ENCODE results near the gene EIF2B1.

Gene EIF2B1

GRCh38 chr12:123643911-123644310, 10.4 kb upstream of the EIF2B1 start:
- DNase-seq = no peak
- Histone ChIP-seq H3K27ac (no peak overlapping the region), H3K36me3 (peaks cover 10% of the 10 kb centered on the region), H3K9me3 (ENCODE audit: severe bottlenecking) (no peaks in the 10 kb centered on the region), H3K4me3 (ENCODE audit: low read depth, low read length) (no peak overlapping the region), H3K27me3 (ENCODE audit: insufficient read depth, low read depth, severe bottlenecking) (no peaks in the 10 kb centered on the region)
- no peak for TF ChIP-seq CTCF (IDR thresholded peaks at IDR 0.05; ENCODE audit: low read depth, low read length)

- Histone ChIP-seq H3K27me3 (ENCODE audit: insufficient read depth, low read depth, severe bottlenecking) (no peaks in the 10 kb centered on the region), H3K27ac (peak overlapping the region; percentile 84), H3K9me3 (ENCODE audit: severe bottlenecking) (no peaks in the 10 kb centered on the region), H3K4me3 (ENCODE audit: low read depth, low read length) (peak overlapping the region; percentile 100), H3K36me3 (peaks cover 26% of the 10 kb centered on the region)
- no peak for DNase-seq
- no peak for TF ChIP-seq CTCF (IDR thresholded peaks at IDR 0.05; ENCODE audit: low read depth, low read length)
Measured at GRCh38 chr12:123634142-123634561, 666 bp upstream of the EIF2B1 start.

GRCh38 chr12:123621619-123622530, 11.6 kb downstream of the EIF2B1 start:
- Histone ChIP-seq H3K9me3 (ENCODE audit: severe bottlenecking) (no peaks in the 10 kb centered on the region), H3K36me3 (peaks cover 92% of the 10 kb centered on the region), H3K27me3 (ENCODE audit: insufficient read depth, low read depth, severe bottlenecking) (no peaks in the 10 kb centered on the region), H3K4me3 (ENCODE audit: low read depth, low read length) (no peak overlapping the region), H3K27ac (no peak overlapping the region)
- no peak for DNase-seq
- no peak for TF ChIP-seq CTCF (IDR thresholded peaks at IDR 0.05; ENCODE audit: low read depth, low read length)

GRCh38 chr12:123621101-123621500, 12.4 kb downstream of the EIF2B1 start:
- H3K9me3 ChIP-seq (ENCODE audit: severe bottlenecking) = no peaks in the 10 kb centered on the region
- no peaks in the 10 kb centered on the region for H3K27me3 ChIP-seq (ENCODE audit: insufficient read depth, low read depth, severe bottlenecking)
- H3K27ac ChIP-seq = no peak overlapping the region
- no peak for TF ChIP-seq CTCF (IDR thresholded peaks at IDR 0.05; ENCODE audit: low read depth, low read length)
- no peak for DNase-seq
- no peak overlapping the region for H3K4me3 ChIP-seq (ENCODE audit: low read depth, low read length)
- peaks cover 92% of the 10 kb centered on the region for H3K36me3 ChIP-seq

- Histone ChIP-seq H3K36me3 (peaks cover 94% of the 10 kb centered on the region), H3K9me3 (ENCODE audit: severe bottlenecking) (no peaks in the 10 kb centered on the region), H3K27me3 (ENCODE audit: insufficient read depth, low read depth, severe bottlenecking) (no peaks in the 10 kb centered on the region), H3K4me3 (ENCODE audit: low read depth, low read length) (no peak overlapping the region), H3K27ac (no peak overlapping the region)
- DNase-seq = no peak
- TF ChIP-seq CTCF (IDR thresholded peaks at IDR 0.05; ENCODE audit: low read depth, low read length) = no peak
Measured at GRCh38 chr12:123617580-123617979, 15.9 kb downstream of the EIF2B1 start.
